ENCODE measurements around the gene GLUD1.

- TF ChIP-seq POLR2A (IDR thresholded peaks at IDR 0.05) (no peak), EP300 (IDR thresholded peaks at IDR 0.05) (no peak), POLR2AphosphoS5 (IDR thresholded peaks at IDR 0.05) (no peak)
- TF ChIP-seq, protein P1, sequence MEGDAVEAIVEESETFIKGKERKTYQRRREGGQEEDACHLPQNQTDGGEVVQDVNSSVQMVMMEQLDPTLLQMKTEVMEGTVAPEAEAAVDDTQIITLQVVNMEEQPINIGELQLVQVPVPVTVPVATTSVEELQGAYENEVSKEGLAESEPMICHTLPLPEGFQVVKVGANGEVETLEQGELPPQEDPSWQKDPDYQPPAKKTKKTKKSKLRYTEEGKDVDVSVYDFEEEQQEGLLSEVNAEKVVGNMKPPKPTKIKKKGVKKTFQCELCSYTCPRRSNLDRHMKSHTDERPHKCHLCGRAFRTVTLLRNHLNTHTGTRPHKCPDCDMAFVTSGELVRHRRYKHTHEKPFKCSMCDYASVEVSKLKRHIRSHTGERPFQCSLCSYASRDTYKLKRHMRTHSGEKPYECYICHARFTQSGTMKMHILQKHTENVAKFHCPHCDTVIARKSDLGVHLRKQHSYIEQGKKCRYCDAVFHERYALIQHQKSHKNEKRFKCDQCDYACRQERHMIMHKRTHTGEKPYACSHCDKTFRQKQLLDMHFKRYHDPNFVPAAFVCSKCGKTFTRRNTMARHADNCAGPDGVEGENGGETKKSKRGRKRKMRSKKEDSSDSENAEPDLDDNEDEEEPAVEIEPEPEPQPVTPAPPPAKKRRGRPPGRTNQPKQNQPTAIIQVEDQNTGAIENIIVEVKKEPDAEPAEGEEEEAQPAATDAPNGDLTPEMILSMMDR (IDR thresholded peaks at IDR 0.05) = no peak
Observed at GRCh38 chr10:87072449-87072848, 22.2 kb downstream of the GLUD1 start.
